Measurements from ENCODE around the gene PYGO1.
A peak's percentile ranks its signal among the peaks of the same experiment; 100 is the strongest.
"Not testable (repeated sequence)": the region's sequence is repeated elsewhere in the genome, so short reads cannot be mapped to it uniquely, and the experiment has no call there.

Gene PYGO1

DNA sequence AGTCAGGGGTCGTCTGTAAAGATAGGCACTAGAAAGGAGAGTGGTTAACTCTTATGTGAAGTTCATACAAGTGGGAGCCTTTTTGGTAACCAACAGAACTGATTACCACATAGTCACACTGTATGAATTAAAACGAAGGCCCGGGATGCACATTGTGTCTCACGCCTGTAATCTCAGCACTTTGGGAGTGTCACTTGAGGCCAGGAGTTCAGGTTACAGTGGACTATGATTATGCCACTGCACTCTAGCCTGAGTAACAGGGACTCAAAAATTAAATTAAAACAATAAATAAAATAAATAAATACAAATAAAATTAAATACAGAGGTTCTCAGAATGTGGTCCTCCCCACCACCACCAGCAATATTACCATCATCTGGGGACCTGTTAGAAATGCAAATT lies 80.6 kb downstream of the PYGO1 start:
- Histone ChIP-seq H3K27ac (no peak overlapping the region), H3K9me3 (no peaks in the 10 kb centered on the region), H3K4me3 (ENCODE audit: low read depth in 1 of 2, low read length in 1 of 2) (no peak overlapping the region), H3K36me3 (no peaks in the 10 kb centered on the region), H3K27me3 (no peaks in the 10 kb centered on the region), H3K4me1 (ENCODE audit: control insufficient read depth in 1 of 2, insufficient read depth in 1 of 2, low read depth in 1 of 2, low read length in 1 of 2) (no peaks in the 10 kb centered on the region)
- TF ChIP-seq, protein P1, sequence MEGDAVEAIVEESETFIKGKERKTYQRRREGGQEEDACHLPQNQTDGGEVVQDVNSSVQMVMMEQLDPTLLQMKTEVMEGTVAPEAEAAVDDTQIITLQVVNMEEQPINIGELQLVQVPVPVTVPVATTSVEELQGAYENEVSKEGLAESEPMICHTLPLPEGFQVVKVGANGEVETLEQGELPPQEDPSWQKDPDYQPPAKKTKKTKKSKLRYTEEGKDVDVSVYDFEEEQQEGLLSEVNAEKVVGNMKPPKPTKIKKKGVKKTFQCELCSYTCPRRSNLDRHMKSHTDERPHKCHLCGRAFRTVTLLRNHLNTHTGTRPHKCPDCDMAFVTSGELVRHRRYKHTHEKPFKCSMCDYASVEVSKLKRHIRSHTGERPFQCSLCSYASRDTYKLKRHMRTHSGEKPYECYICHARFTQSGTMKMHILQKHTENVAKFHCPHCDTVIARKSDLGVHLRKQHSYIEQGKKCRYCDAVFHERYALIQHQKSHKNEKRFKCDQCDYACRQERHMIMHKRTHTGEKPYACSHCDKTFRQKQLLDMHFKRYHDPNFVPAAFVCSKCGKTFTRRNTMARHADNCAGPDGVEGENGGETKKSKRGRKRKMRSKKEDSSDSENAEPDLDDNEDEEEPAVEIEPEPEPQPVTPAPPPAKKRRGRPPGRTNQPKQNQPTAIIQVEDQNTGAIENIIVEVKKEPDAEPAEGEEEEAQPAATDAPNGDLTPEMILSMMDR (IDR thresholded peaks at IDR 0.05) = no peak

DNA sequence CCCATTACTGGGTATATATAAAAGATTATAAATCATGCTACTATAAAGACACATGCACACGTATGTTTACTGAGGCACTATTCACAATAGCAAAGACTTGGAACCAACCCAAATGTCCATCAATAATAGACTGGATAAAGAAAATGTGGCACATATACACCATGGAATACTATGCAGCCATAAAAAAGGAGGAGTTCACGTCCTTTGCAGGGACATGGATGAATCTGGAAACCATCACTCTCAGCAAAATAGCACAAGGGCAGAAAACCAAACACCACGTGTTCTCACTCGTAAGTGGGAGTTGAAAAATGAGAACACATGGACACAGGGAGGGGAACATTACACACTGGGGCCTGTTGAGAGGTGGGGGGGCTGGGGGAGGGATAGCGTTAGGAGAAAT lies 82.7 kb downstream of the PYGO1 start:
- not testable (repeated sequence) for H3K4me1 ChIP-seq (ENCODE audit: control insufficient read depth in 1 of 2, insufficient read depth in 1 of 2, low read depth in 1 of 2, low read length in 1 of 2); H3K36me3 ChIP-seq; H3K9me3 ChIP-seq; H3K27ac ChIP-seq; H3K27me3 ChIP-seq; H3K4me3 ChIP-seq (ENCODE audit: low read depth in 1 of 2, low read length in 1 of 2)

DNA sequence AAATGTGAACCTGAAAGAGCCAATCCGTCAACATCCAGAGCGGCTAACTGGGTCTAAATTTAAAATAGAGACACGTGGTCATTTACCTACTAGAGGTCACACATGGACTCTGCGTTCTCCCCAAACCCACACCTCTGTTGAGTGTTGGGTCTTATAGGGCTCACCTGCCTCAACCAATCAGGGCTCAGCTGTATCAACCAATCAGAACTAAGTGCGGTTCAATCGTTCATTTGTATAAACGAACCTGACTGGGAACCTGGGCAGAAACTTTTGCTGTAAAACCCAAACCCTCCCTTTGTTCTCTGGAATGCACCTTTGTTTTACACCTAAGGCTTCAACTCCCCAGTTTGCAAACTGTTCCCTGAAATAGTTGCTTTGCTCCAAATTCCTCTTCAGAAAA lies 89.0 kb downstream of the PYGO1 start:
- Histone ChIP-seq H3K27me3 (no peaks in the 10 kb centered on the region), H3K9me3 (no peaks in the 10 kb centered on the region), H3K27ac (no peak overlapping the region), H3K4me1 (ENCODE audit: control insufficient read depth in 1 of 2, insufficient read depth in 1 of 2, low read depth in 1 of 2, low read length in 1 of 2) (peaks cover 23 to 28% of the 10 kb centered on the region in 2 experiments), H3K36me3 (no peaks in the 10 kb centered on the region), H3K4me3 (ENCODE audit: low read depth in 1 of 2, low read length in 1 of 2) (no peak overlapping the region)
- TF ChIP-seq, protein P1 (IDR thresholded peaks at IDR 0.05) = no peak

DNA sequence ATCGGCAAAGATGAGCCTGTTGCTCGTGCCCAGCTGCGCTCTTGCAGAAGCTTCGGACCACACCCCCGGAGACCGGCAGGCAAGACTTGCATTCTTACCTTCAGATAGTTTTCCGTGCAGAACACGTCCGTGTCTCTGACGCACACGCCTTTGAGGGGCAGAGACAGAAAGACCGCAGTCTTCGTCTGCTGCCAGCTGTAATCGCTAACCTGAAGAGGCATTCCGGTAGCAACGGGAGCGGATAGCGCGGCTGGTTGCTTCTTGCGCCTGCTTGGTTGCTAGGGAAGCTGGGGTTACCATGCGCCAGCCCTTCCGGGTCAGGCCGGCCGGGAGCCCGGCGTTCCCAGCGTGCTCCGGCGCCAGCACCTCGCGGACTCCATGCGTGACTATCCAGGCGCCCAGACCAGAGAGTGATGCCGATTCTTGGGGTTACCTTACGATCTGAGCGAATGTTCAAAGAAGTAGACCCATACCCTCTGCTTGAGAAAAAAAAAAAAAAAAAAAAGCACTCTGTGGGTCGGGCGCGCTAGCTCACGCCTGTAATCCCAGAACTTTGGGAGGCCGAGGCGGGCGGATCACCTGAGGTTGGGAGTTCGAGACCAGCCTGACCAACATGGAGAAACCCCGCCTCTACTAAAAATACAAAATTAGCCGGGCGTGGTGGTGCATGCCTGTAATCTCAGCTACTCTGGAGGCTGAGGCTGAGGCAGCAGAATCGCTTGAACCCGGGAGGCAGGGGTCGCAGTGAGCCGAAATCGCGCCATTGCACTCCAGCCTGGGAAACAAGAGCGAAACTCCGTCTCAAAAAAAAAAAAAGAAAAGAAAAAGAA lies 89.8 kb downstream of the PYGO1 start:
- H3K36me3 ChIP-seq, H3K27me3 ChIP-seq, H3K9me3 ChIP-seq: not testable (repeated sequence)
- H3K27ac ChIP-seq = peak overlapping the region; percentile 65
- H3K4me1 ChIP-seq (ENCODE audit: control insufficient read depth in 1 of 2, insufficient read depth in 1 of 2, low read depth in 1 of 2, low read length in 1 of 2) = peaks cover 25 to 34% of the 10 kb centered on the region in 2 experiments
- peak overlapping the region; percentile 63 to 82 for H3K4me3 ChIP-seq (ENCODE audit: low read depth in 1 of 2, low read length in 1 of 2)

DNA sequence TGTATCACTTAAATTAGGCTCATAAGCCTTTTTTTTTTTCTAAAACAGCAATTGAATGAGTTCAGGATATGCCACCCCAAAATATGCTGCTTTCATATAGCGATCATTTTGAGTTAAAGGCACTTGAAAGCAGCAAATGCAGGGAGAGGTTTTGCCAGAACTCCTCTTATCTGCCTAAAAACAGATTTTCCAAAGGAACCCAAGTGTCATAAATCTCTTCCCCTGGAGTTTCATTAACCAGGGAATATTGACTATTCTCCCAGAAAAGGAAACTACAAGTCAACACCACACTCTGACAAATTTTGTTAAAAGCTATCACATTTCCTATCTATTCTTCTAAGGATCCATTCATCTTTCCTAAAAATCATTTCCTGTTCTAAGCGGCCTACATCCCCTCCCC lies 91.4 kb downstream of the PYGO1 start:
- Histone ChIP-seq H3K27me3 (no peaks in the 10 kb centered on the region), H3K27ac (no peak overlapping the region), H3K36me3 (no peaks in the 10 kb centered on the region), H3K9me3 (no peaks in the 10 kb centered on the region), H3K4me3 (ENCODE audit: low read depth in 1 of 2, low read length in 1 of 2) (no peak overlapping the region), H3K4me1 (ENCODE audit: control insufficient read depth in 1 of 2, insufficient read depth in 1 of 2, low read depth in 1 of 2, low read length in 1 of 2) (peaks cover 29 to 45% of the 10 kb centered on the region in 2 experiments)
- TF ChIP-seq, protein P1 (IDR thresholded peaks at IDR 0.05) = no peak

DNA sequence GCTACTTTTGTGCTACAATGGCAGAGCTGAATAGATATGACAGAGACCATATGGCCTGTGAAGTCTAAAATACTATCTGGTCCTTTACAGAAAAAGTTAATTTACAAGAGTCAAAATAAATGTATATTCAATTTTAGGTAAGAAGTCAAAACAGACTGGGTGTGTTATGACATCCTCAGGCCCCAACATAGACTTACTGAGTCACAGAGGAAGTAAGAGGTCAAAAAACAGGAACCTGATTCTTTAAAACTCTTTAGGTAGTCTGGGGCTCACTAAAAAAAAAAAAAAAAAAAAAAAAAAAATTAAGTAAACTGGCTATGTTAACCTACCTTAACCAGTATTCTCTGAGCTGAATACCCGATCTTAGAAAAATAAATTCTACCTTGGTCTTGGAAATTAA lies 93.2 kb downstream of the PYGO1 start:
- Histone ChIP-seq H3K4me1 (ENCODE audit: control insufficient read depth in 1 of 2, insufficient read depth in 1 of 2, low read depth in 1 of 2, low read length in 1 of 2) (peaks cover 29 to 45% of the 10 kb centered on the region in 2 experiments), H3K9me3 (no peaks in the 10 kb centered on the region), H3K27ac (peak overlapping the region; percentile 76), H3K36me3 (no peaks in the 10 kb centered on the region), H3K4me3 (ENCODE audit: low read depth in 1 of 2, low read length in 1 of 2) (peak overlapping the region in 1 of 2 experiments; percentile 26), H3K27me3 (no peaks in the 10 kb centered on the region)
- TF ChIP-seq, protein P1 (IDR thresholded peaks at IDR 0.05) = no peak

DNA sequence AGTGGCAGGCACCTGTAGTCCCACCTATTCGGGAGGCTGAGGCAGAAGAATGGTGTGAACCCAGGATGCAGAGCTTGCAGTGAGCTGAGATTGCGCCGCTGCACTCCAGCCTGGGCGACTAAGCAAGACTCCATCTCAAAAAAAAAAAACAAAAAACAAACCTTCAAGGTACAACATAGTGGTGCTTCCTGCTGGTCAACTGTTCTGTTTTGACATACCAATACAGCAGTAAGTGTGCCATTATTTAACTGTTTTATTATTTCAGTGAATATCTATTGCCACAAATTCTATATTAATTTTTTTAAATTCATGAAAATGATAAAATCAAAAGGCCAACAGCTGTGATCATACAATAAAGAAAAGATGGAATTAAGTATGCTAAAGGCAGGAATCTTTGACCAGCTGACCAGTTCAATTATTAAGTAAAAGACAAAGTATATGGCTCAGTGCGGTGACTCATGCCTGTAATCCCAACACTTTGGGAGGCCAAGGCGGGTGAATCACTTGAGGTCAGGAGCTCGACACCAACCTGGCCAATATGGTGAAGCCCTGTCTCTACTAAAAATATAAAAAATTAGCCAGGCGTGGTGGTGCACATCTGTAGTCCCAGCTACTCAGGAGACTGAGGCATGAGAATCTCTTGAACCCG lies 99.1 kb downstream of the PYGO1 start:
- H3K4me1 ChIP-seq (ENCODE audit: control insufficient read depth in 1 of 2, insufficient read depth in 1 of 2, low read depth in 1 of 2, low read length in 1 of 2) = peaks cover 5 to 16% of the 10 kb centered on the region in 2 experiments
- H3K36me3 ChIP-seq; H3K9me3 ChIP-seq; H3K4me3 ChIP-seq (ENCODE audit: low read depth in 1 of 2, low read length in 1 of 2); H3K27ac ChIP-seq; H3K27me3 ChIP-seq: not testable (repeated sequence)
